Femur (tissue), 1 donor: ENCODE results near the gene C1orf94.

ENCODE experiments used
- DNase-seq: peaks from one replicate; pipeline ENCODE4 v3.0.0-alpha.2; 2017

The C1orf94 gene

DNA sequence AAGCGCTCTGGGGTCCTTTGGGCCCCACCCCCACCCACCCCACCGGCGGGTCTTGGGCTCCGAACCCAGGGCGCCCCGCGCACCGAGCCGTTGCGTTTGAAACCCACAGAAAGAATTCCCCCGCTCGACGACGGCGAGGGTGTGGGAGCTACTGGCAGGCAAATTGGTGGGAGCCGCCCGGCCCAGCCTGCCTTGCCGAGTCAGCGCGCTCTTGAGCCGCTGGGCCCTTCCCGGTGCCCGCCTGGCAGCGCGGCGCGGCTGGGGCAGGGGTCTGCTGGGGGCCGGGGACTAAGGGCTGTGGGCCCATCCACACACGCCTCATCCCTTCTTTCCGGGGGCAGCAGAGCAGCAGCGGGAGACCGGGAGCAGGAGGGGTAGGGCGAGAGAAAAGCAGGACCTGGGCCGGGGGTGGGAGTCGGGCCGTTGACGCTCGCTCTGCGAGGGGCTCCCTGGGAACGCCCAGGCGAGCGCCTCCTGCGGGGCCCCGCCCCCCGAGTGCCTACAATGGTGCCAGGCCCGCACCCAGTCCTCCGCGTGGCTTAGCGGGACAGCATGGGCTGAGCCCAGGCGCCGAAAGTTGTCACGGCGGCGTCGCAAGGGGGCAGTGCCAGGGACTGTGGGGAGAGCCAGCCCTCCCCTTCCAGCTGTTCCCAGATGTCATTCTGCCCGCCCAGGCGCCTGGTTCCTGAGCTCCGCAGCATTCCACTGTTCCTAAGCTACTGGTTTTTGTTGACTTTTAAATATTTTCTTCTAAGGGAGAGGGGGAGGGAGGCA, at the start of gene C1orf94:
TSS of gene C1orf94 (plus strand) at position 78 of the 774 bp plus-strand sequence. CDS start 883 bp downstream, outside the sequence.
- peak; percentile 30 for DNase-seq

- no peak for DNase-seq
These were observed 49.4 kb upstream of the C1orf94 start for GRCh38 chr1:34127006-34128000.

- DNase-seq: no peak
These were observed 48.4 kb upstream of the C1orf94 start for GRCh38 chr1:34128186-34128889.

DNA sequence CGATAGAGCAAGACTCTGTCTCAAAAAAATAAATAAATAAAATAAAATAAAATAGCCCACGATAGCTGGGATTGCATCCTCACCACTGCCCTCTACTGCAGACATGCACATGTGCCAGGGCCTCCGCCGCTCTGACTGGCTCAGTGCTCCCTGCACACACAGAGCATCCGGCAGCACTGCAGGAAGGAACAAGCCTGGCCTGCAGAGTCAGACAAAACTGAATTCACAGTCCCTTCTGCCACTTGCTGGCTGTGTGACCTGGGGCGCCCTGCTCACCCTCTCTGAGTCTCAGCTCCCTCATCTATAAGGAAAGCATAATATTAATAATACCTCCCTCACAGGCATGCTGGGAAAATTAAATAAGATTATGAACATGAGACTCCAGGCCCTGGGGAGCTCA, 47.1 kb upstream of the C1orf94 start:
- no peak for DNase-seq

- no peak for DNase-seq
These were observed 46.4 kb upstream of the C1orf94 start for GRCh38 chr1:34130306-34130705.

- DNase-seq: no peak
These were observed 45.1 kb upstream of the C1orf94 start for GRCh38 chr1:34131396-34132160.

GRCh38 chr1:34132161-34132420, 44.6 kb upstream of the C1orf94 start:
- DNase-seq: no peak

DNA sequence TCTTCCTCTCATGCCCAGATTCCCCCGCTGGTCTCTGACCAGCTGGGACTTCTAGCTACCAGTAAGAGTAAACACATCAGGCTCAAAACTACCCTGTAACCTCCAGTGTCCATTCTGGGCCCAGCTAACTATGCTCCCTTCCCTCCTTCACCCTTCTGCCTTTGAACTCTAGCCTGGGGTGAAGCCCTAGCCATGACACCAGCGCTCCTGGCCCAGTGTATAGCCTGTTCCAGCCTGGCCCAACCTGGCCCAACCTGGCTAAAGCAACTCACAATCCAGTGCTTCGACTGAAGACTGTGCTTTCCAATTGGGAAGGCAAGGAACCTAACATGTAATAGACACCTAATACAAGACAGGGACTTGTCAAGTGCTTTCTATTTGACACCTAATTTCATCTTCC, 39.3 kb upstream of the C1orf94 start:
- DNase-seq: no peak

DNA sequence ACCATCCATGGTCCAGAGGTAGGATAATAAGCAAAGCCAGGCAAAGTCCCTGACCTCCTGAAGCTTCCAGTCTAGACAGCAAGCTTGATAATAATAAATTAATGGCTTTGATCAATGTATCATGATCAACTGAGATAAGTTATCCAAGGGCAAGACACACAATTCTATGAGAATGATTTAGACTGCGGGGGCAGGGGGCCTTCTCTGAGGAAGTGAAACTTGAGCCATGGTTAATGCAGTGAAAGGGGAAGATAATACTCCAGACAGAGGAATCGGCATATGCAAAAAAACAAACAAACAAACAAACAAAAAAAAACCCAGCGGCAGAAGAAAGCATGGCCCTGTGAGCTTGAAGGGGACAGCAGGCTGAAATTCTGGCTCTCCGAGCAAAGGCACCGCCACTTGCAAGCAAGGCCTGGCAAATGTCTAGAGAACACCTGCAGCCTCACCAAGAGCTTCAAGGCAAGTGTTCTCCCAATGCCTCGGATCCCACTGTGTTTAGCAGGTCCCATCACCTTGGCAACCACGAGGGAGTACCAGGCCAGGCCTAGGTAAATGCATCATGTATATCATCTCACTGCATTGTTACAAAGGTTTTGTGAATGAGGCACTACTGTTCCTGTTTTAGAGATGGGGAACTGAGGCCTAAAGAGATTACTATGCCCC, 36.6 kb upstream of the C1orf94 start:
- no peak for DNase-seq

GRCh38 chr1:34143975-34144374, 32.7 kb upstream of the C1orf94 start:
- DNase-seq: no peak

- no peak for DNase-seq
These were observed 31.9 kb upstream of the C1orf94 start for GRCh38 chr1:34144766-34145165.

DNA sequence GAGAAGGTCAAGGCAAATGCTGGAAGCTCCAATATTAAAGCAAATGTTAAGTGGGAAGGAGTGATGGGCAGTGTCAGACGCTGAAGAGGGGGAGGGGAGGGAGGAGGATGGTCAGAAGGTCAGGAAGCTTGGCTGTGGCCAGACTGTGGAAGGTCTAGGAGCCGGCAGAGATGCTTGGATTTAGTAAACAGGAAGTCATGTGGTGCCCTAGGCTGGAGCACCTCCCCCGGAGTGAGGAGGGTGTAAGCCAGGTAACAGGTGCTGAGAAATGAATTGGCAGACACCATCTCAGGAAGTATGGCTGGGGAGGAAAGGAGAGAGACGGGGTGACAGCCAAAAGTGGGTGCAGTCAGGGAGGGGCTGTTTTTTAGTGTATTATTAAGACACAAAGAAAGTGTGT, 29.4 kb upstream of the C1orf94 start:
- no peak for DNase-seq

- DNase-seq: no peak
These were observed 27.2 kb upstream of the C1orf94 start for GRCh38 chr1:34149501-34149900.

DNA sequence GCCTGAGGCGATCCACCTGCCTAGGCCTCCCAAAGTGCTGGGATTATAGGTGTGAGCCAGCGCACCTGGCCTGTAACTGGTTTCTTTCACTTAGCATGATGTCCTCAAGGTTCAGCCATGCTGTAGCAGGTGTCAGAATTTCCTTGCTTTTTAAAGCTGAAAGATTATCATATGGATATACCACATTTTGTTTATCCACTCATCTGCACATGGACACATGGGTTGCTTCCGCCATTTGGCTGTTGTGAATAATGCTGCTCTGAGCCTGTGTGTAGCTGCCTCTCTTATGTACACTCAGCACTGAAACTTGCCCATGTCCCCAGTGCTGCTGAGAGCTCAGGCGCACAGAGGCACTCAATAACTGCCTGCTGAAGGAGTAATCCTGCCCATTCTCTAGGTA, 23.5 kb upstream of the C1orf94 start:
- no peak for DNase-seq

DNA sequence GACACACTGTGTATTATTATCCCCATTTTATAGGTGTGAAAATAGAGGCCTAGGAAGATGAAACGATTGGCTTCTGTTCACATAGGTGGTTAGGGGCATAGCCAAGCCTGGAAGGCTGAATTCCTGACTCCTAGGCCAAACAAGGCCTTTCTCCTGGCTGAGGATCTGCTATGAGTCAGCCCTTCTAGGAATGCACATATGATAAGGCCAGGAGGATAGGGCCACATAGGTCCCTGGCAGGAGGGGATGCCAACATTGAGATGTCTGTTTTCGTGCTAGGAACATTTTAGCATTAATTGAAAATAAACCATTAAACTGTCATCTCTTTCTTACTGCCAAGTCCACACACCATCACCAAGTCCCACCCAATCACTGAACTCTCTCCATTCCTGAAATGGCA, 20.8 kb upstream of the C1orf94 start:
- no peak for DNase-seq

- no peak for DNase-seq
These were observed 20.0 kb upstream of the C1orf94 start for GRCh38 chr1:34156739-34157138.

DNA sequence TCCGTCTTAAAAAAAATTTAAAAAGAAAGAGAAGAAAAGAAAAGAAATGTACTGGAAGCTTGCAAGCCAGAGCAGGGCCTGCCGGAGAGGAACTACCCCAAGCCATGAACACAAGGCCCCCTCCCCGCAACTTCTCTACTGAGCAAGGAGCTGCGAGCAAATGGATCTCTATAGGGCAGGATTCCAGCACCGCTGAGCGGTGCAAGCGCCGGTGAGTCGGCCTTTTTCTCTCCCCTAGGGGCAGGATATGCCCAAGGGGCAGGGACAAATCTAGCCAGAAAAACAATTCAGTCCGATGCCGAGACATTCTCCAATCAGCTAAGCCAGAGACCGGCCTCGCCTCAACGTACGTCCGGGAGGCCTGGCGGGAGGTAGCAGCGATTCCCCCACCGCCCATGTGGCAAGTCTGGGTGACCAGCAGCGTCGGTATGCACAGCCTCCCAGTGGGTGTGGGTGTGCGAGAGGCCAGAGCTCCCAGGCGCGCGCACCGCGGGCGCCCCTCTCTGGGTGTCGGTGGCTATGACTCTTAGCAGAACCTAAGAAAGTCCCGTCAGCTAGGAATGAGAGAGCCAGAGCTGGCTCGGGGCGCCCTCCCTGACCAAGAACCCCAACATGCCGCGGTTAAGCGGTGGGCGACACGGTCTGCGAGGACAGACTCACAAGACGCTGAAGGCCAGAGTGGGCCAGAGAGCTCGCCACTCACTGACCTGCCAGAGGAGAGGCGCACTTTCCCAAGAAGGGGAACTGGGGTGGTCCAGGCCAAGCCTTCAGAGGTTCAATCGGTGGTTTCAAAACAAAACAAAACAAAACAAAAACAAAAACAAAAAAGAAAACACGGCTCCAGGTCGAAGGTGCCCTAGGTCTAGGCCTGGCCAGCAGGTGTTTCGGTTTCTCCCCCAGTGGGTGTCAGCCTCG, 13.6 kb upstream of the C1orf94 start:
- DNase-seq: peak; percentile 76

- no peak for DNase-seq
These were observed 12.6 kb upstream of the C1orf94 start for GRCh38 chr1:34163792-34164731.

GRCh38 chr1:34164771-34165391, 11.8 kb upstream of the C1orf94 start, which contains the start of gene CSMD2:
Gene CSMD2, minus strand, starts transcription at chr1:34165230. Its CDS starts 133 bp downstream, at chr1:34165097.
- peak; percentile 45 for DNase-seq
